SK-N-SH (cell line): ENCODE results near the gene CLDN5. TPM values are rescaled to one million over a fixed set of nuclear protein-coding genes. Genes with fewer than 3 reads are reported as not detected.

Experiments
- CTCF ChIA-PET: fragments of 300-600, 350-600 bp; formaldehyde crosslinking; extraction: SDS; loops from one replicate; lab custom pipeline; 2021; lab: Yijun Ruan, JAX
- POLR2A ChIA-PET: fragments of 350-600 bp; sonication (Branson Sonifier 250); formaldehyde crosslinking; extraction: SDS; loops from one replicate; lab custom pipeline; 2020; ENCODE audit warnings: antibody characterized with exemption, inconsistent platforms; lab: Yijun Ruan, JAX
- DNase-seq: peaks from one replicate; pipeline ENCODE4 v3.0.0; 2012
- H2AFZ ChIP-seq: fragments of 200-600 bp; sonication (generic); 2 replicates; pipeline ENCODE4 v1.8.1; 2016; ENCODE audit warnings: antibody characterized with exemption, mild to moderate bottlenecking, low read depth
- H3F3A ChIP-seq: fragments of 200-600 bp; sonication (generic); replicated peaks from 2 replicates; pipeline ENCODE3; 2016; ENCODE audit warnings: antibody characterized with exemption, mild to moderate bottlenecking; ENCODE audit not compliant: insufficient read depth
- H3K27ac ChIP-seq, 2 experiments: fragments of 200-500 bp in 1 of 2; fragments of 200-600 bp in 1 of 2; sonication (Bioruptor generic) in 1 of 2; sonication (generic), shearing (Covaris generic) in 1 of 2; 2 replicates each; pipeline versions ENCODE4 v1.5.1 to v1.6.1; 2014 to 2016; ENCODE audit warnings: low read depth in 2 of 2, inconsistent platforms in 1 of 2, low read length in 1 of 2, mild to moderate bottlenecking in 1 of 2, mixed read lengths in 1 of 2
- H3K27me3 ChIP-seq: fragments of 200-600 bp; sonication (generic), shearing (Covaris generic); 2 replicates; pipeline ENCODE4 v1.6.1; 2016; ENCODE audit warnings: mixed run types; ENCODE audit not compliant: insufficient read depth
- H3K36me3 ChIP-seq, 2 experiments: fragments of 200-500 bp in 1 of 2; fragments of 200-600 bp in 1 of 2; sonication (Bioruptor generic) in 1 of 2; sonication (generic) in 1 of 2; replicated peaks in 1 of 2; 2 replicates each; pipeline versions ENCODE3 to v1.5.1; 2014 to 2016; ENCODE audit warnings: low read length in 1 of 2, mild to moderate bottlenecking in 1 of 2; ENCODE audit not compliant: insufficient read depth in 2 of 2, control insufficient read depth in 1 of 2
- H3K4me1 ChIP-seq, 2 experiments: fragments of 200-500 bp in 1 of 2; fragments of 200-600 bp in 1 of 2; sonication (Bioruptor generic) in 1 of 2; sonication (generic), shearing (Covaris generic) in 1 of 2; 2 replicates each; pipeline versions ENCODE4 v1.5.1 to v1.6.1; 2014 to 2016; ENCODE audit warnings: low read depth in 1 of 2, low read length in 1 of 2, mixed run types in 1 of 2; ENCODE audit not compliant: insufficient read depth in 2 of 2, control insufficient read depth in 1 of 2
- H3K4me2 ChIP-seq: fragments of 200-600 bp; sonication (generic), shearing (Covaris generic); 2 replicates; pipeline ENCODE4 v1.6.1; 2017; ENCODE audit warnings: mixed run types
- H3K4me3 ChIP-seq, 2 experiments: fragments of 200-500 bp in 1 of 2; fragments of 200-600 bp in 1 of 2; sonication (Bioruptor generic) in 1 of 2; sonication (generic), shearing (Covaris generic) in 1 of 2; 2 replicates each; pipeline versions ENCODE4 v1.5.1 to v1.8.1; 2014 to 2016; ENCODE audit warnings: low read depth in 2 of 2, inconsistent platforms in 1 of 2, low read length in 1 of 2, mild to moderate bottlenecking in 1 of 2, mixed read lengths in 1 of 2, moderate library complexity in 1 of 2
- H3K79me2 ChIP-seq: fragments of 200-600 bp; sonication (generic); 2 replicates; pipeline ENCODE4 v1.8.1; 2017; ENCODE audit warnings: mild to moderate bottlenecking; ENCODE audit not compliant: insufficient read depth
- H3K9ac ChIP-seq: fragments of 200-600 bp; sonication (generic); 2 replicates; pipeline ENCODE4 v1.6.1; 2017; ENCODE audit warnings: mixed run types
- H3K9me2 ChIP-seq: fragments of 200-600 bp; sonication (generic); 2 replicates; pipeline ENCODE4 v1.6.1; 2017; ENCODE audit warnings: mixed run types
- H3K9me3 ChIP-seq: fragments of 200-600 bp; sonication (generic); 2 replicates; pipeline ENCODE4 v1.6.1; 2017; ENCODE audit warnings: mixed run types, mild to moderate bottlenecking, moderate library complexity
- H4K20me1 ChIP-seq: fragments of 200-600 bp; sonication (generic); 2 replicates; pipeline ENCODE4 v1.6.1; 2017; ENCODE audit warnings: mild to moderate bottlenecking, mixed run types; ENCODE audit not compliant: insufficient read depth
- CHD2 ChIP-seq: fragments of 150-350 bp; IDR thresholded peaks from 2 replicates; pipeline ENCODE4 v1.6.1; 2018; ENCODE audit warnings: low read length; ENCODE audit not compliant: partially characterized antibody
- EZH2phosphoT487 ChIP-seq: fragments of 200-600 bp; sonication (generic); IDR thresholded peaks from 2 replicates; pipeline ENCODE4 v1.6.1; 2017; ENCODE audit warnings: low read depth, mixed run types, mild to moderate bottlenecking, antibody characterized with exemption, moderate library complexity, borderline replicate concordance
- FOXM1 ChIP-seq: IDR thresholded peaks from 2 replicates; pipeline ENCODE4 v1.4.0; 2012; ENCODE audit warnings: low read depth, mild to moderate bottlenecking
- GABPA ChIP-seq: IDR thresholded peaks from 2 replicates; pipeline ENCODE4 v1.4.0; 2012; ENCODE audit warnings: low read depth, mild to moderate bottlenecking
- IRF3 ChIP-seq: fragments of 150-350 bp; IDR thresholded peaks from 2 replicates; pipeline ENCODE4 v1.6.1; 2016; ENCODE audit warnings: mild to moderate bottlenecking, low read depth, low read length
- NRF1 ChIP-seq: IDR thresholded peaks from 2 replicates; pipeline ENCODE4 v1.6.1; 2012; ENCODE audit warnings: low read depth, mild to moderate bottlenecking, low read length
- RAD21 ChIP-seq: IDR thresholded peaks from 2 replicates; pipeline ENCODE4 v1.6.1; 2012; ENCODE audit warnings: mild to moderate bottlenecking, low read length
- REST ChIP-seq: IDR thresholded peaks from 2 replicates; pipeline ENCODE4 v1.6.1; 2012; ENCODE audit warnings: mild to moderate bottlenecking, low read depth, low read length, moderate library complexity
- SMC3 ChIP-seq: IDR thresholded peaks from 2 replicates; pipeline ENCODE4 v1.6.1; 2012; ENCODE audit warnings: low read depth, low read length, improper control_type of control experiment
- TCF12 ChIP-seq: IDR thresholded peaks from 2 replicates; pipeline ENCODE4 v1.4.0; 2012
- YY1 ChIP-seq: IDR thresholded peaks from 2 replicates; pipeline ENCODE4 v1.4.0; 2012; ENCODE audit warnings: low read depth, mild to moderate bottlenecking
- WGBS: methylation state at CpG from one replicate; pipeline ENCODE4 v1.1.6; 2017; ENCODE audit warnings: low lambda C conversion rate; 5-methylcytosine and 5-hydroxymethylcytosine counted together
- polyA plus RNA-seq, 3 experiments: library from polyadenylated mRNA; depleted of rRNA; stranded (reverse); fragments of >200 nt; gene quantifications; 2 replicates each; pipeline ENCODE4 v1.2.3, GENCODE V29; 2012
- TF ChIP-seq, protein P1 (sequence below): IDR thresholded peaks from 2 replicates; pipeline ENCODE4 v1.4.0; 2012; ENCODE audit warnings: low read depth, borderline replicate concordance

CLDN5 gene
- polyA plus RNA-seq, 1 of the 3 experiments (the other 2 are of a cell fraction) = not detected

DNA sequence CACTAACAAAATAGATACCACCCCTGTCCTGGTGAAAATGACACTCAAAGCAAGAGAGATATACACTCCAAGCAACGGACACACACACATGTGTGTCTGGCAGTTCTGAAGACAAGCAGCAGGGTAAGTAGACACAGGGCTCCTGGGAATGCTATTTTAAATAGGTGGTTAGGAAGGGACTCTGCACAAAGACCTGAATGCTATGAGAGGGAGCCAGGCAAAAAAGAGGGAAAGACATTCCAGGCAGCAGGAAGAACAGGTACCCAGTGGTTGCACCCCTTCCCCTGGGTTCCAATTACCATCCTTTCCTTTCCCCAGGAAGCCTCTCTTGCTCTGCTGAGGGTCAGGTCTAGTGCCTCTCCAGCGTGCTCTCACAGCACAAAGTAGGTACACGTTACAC, 48.2 kb downstream of the CLDN5 start:
- WGBS = 84% methylated on average over 3 of the region's 3 CpGs
- H3K9me3 ChIP-seq = no peaks in the 10 kb centered on the region
- CTCF ChIA-PET = no interaction called here
- H3K79me2 ChIP-seq = peaks cover 87% of the 10 kb centered on the region
- TF ChIP-seq TCF12 (no peak), YY1 (no peak)
- no peak overlapping the region for H3K27ac ChIP-seq
- H3K9me2 ChIP-seq = no peaks in the 10 kb centered on the region
- peaks cover 27 to 42% of the 10 kb centered on the region in 2 experiments for H3K36me3 ChIP-seq
- H3F3A ChIP-seq = no peaks in the 10 kb centered on the region
- no peak overlapping the region for H3K4me2 ChIP-seq
- no peak for DNase-seq
- no peaks in the 10 kb centered on the region for H3K27me3 ChIP-seq
- POLR2A ChIA-PET = no interaction called here
- H3K4me3 ChIP-seq = no peak overlapping the region
- peaks cover 53% of the 10 kb centered on the region for H4K20me1 ChIP-seq
- H2AFZ ChIP-seq = no peak overlapping the region
- no peak overlapping the region for H3K9ac ChIP-seq
- peaks cover 5 to 16% of the 10 kb centered on the region in 2 experiments; a peak in 3 of 4 replicates for H3K4me1 ChIP-seq

- POLR2A ChIA-PET = no interaction called here
Observed at GRCh38 chr22:19473578-19473977, 50.6 kb downstream of the CLDN5 start.

More at GRCh38 chr22:19473578-19473977, 50.6 kb downstream of the CLDN5 start:
- 90% methylated on average over 2 of the region's 3 CpGs for WGBS
- Histone ChIP-seq H3K27ac (no peak overlapping the region), H3K4me1 (peaks cover 5 to 8% of the 10 kb centered on the region in 2 experiments; a peak in 3 of 4 replicates), H3K9me2 (no peaks in the 10 kb centered on the region), H3F3A (no peaks in the 10 kb centered on the region), H3K36me3 (peaks cover 41 to 62% of the 10 kb centered on the region in 2 experiments), H3K9me3 (no peaks in the 10 kb centered on the region), H3K27me3 (no peaks in the 10 kb centered on the region), H2AFZ (no peak overlapping the region), H3K4me2 (no peak overlapping the region), H3K79me2 (peaks cover 70% of the 10 kb centered on the region), H3K9ac (no peak overlapping the region), H3K4me3 (no peak overlapping the region), H4K20me1 (peaks cover 60% of the 10 kb centered on the region)
- no peak for DNase-seq
- no peak for TF ChIP-seq GABPA
- no peak for TF ChIP-seq NRF1
- TF ChIP-seq FOXM1 = no peak
- TF ChIP-seq, protein P1, sequence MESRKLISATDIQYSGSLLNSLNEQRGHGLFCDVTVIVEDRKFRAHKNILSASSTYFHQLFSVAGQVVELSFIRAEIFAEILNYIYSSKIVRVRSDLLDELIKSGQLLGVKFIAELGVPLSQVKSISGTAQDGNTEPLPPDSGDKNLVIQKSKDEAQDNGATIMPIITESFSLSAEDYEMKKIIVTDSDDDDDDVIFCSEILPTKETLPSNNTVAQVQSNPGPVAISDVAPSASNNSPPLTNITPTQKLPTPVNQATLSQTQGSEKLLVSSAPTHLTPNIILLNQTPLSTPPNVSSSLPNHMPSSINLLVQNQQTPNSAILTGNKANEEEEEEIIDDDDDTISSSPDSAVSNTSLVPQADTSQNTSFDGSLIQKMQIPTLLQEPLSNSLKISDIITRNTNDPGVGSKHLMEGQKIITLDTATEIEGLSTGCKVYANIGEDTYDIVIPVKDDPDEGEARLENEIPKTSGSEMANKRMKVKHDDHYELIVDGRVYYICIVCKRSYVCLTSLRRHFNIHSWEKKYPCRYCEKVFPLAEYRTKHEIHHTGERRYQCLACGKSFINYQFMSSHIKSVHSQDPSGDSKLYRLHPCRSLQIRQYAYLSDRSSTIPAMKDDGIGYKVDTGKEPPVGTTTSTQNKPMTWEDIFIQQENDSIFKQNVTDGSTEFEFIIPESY = no peak
- TF ChIP-seq REST = no peak
- no peak for TF ChIP-seq SMC3
- no peak for TF ChIP-seq RAD21
- no peak for TF ChIP-seq CHD2
- no peak for TF ChIP-seq IRF3
- TF ChIP-seq YY1 = no peak
- no peak for TF ChIP-seq EZH2phosphoT487
- CTCF ChIA-PET = interaction anchor here (1.0 to 2.4 kb wide), 6 partner anchors 9 to 295 kb away, joined by 3 to 14 read pairs (median 10); partner anchors contain the start of gene SLC25A1

Other genes with a start within 250 kb of the CLDN5 start
- gene CLTCL1, start 232.7 kb downstream of the CLDN5 start, polyA plus RNA-seq (2012; rRNA removed) = 6.7 and 8.6 TPM in 2 replicates
- 20.2 and 21.0 TPM in 2 replicates for gene HIRA, start 92.7 kb downstream of the CLDN5 start, polyA plus RNA-seq (2012; rRNA removed)
- 34.9 and 35.7 TPM in 2 replicates for gene MRPL40, start 91.9 kb downstream of the CLDN5 start, polyA plus RNA-seq (2012; rRNA removed)
- 17.7 and 22.2 TPM in 2 replicates for gene C22orf39, start 76.7 kb downstream of the CLDN5 start, polyA plus RNA-seq (2012; rRNA removed)
- 111 and 122 TPM in 2 replicates for gene UFD1, start 45.2 kb downstream of the CLDN5 start, polyA plus RNA-seq (2012; rRNA removed)
- gene CDC45, start 44.5 kb downstream of the CLDN5 start, polyA plus RNA-seq (2012; rRNA removed) = 23.6 and 26.4 TPM in 2 replicates
- 10.4 and 14.0 TPM in 2 replicates for gene SEPTIN5, start 190.1 kb upstream of the CLDN5 start, polyA plus RNA-seq (2012; rRNA removed)
- gene GP1BB, start 199.1 kb upstream of the CLDN5 start, polyA plus RNA-seq (2012; rRNA removed) = 0.49 and 1.5 TPM in 2 replicates
- gene TBX1, start 236.4 kb upstream of the CLDN5 start, polyA plus RNA-seq (2012; rRNA removed) = not detected in 2 replicates